HCT116 (cell line): ENCODE data around the gene PCDH10. TPM values are rescaled to one million over a fixed set of nuclear protein-coding genes. Genes with fewer than 3 reads are reported as not detected.

Experiments used
- ATAC-seq: fragments of 200-7000 bp; cut with Tn5 transposase; 2 replicates; pipeline ENCODE4 v1.9.1; 2020; ENCODE audit warnings: mild to moderate bottlenecking, moderate library complexity
- BruUV-seq: library from RNA; stranded (reverse); fragments of 400-500 nt; replicated peaks from 2 replicates; lab custom pipeline; 2021; lab: Mats Ljungman, UMichigan
- CTCF ChIA-PET: fragments of 300-600 bp; sonication (Branson Sonifier 250); formaldehyde crosslinking; loops from one replicate; lab custom pipeline; 2021; ENCODE audit warnings: antibody characterized with exemption; lab: Charles Lee
- POLR2A ChIA-PET: fragments of 300-600, 350-600 bp; sonication (Branson Sonifier 250); formaldehyde crosslinking; loops from one replicate; lab custom pipeline; 2021; ENCODE audit warnings: antibody characterized with exemption; lab: Charles Lee
- RAD21 ChIA-PET, 2 experiments: fragments of 300-600 bp; sonication (Branson Sonifier 250); formaldehyde crosslinking; loops; one replicate each; lab custom pipeline; 2023; ENCODE audit warnings: low total read pairs in 2 of 2; ENCODE audit not compliant: uncharacterized antibody in 2 of 2, unreplicated experiment in 2 of 2, low non-redundant PET in 1 of 2; lab: Charles Lee
- DNase-seq: peaks from one replicate; pipeline ENCODE4 v3.0.0-alpha.2; 2010; ENCODE audit warnings: low read depth, low spot score
- H2AFZ ChIP-seq: fragments of 200-600 bp; shearing (Covaris generic), sonication (generic); 2 replicates; pipeline ENCODE4 v1.6.1; 2017; ENCODE audit warnings: low read depth, mixed run types, mixed read lengths, antibody characterized with exemption, low read length; ENCODE audit not compliant: poor library complexity, severe bottlenecking
- H3K27ac ChIP-seq: 2 replicates; pipeline ENCODE4 v1.5.1; 2012; ENCODE audit warnings: low read depth, low read length
- H3K27me3 ChIP-seq: fragments of 200-600 bp; sonication (generic); 2 replicates; pipeline ENCODE4 v1.6.1; 2016; ENCODE audit warnings: mixed run types, low read length, mixed read lengths; ENCODE audit not compliant: insufficient read depth
- H3K36me3 ChIP-seq, 2 experiments: fragments of 200-500 bp in 1 of 2; fragments of 200-600 bp in 1 of 2; sonication (Bioruptor generic) in 1 of 2; sonication (generic) in 1 of 2; 2 replicates each; pipeline versions ENCODE4 v1.5.1 to v1.6.1; 2014 to 2016; ENCODE audit warnings: low read length in 2 of 2, inconsistent platforms in 1 of 2, mixed read lengths in 1 of 2, mixed run types in 1 of 2; ENCODE audit not compliant: insufficient read depth in 2 of 2, control insufficient read depth in 1 of 2
- H3K4me1 ChIP-seq, 2 experiments: fragments of 200-600 bp in 1 of 2; sonication (generic) in 1 of 2; 2 replicates each; pipeline versions ENCODE4 v1.5.1 to v1.6.1; 2012 to 2017; ENCODE audit warnings: low read length in 2 of 2, inconsistent platforms in 1 of 2, mild to moderate bottlenecking in 1 of 2, mixed read lengths in 1 of 2, mixed run types in 1 of 2, moderate library complexity in 1 of 2; ENCODE audit not compliant: insufficient read depth in 2 of 2, control insufficient read depth in 1 of 2
- H3K4me2 ChIP-seq: fragments of 200-600 bp; sonication (generic); 2 replicates; pipeline ENCODE4 v1.6.1; 2017; ENCODE audit warnings: mixed run types, low read length, mixed read lengths
- H3K4me3 ChIP-seq, 2 experiments: fragments of 200-600 bp in 1 of 2; sonication (generic) in 1 of 2; replicated peaks in 1 of 2; 2 replicates each; pipeline ENCODE4 v1.5.1; 2011 to 2016; ENCODE audit warnings: low read length in 2 of 2, control low read depth in 1 of 2, low read depth in 1 of 2, mild to moderate bottlenecking in 1 of 2, mixed read lengths in 1 of 2, mixed run types in 1 of 2
- H3K79me2 ChIP-seq: fragments of 200-600 bp; sonication (generic); 2 replicates; pipeline ENCODE4 v1.6.1; 2017; ENCODE audit warnings: mild to moderate bottlenecking, mixed run types, low read length, moderate library complexity, mixed read lengths; ENCODE audit not compliant: insufficient read depth
- H3K9ac ChIP-seq: fragments of 200-600 bp; sonication (generic); 2 replicates; pipeline ENCODE4 v1.6.1; 2016; ENCODE audit warnings: low read length, mixed read lengths
- H3K9me2 ChIP-seq: fragments of 200-600 bp; sonication (generic), shearing (Covaris generic); 2 replicates; pipeline ENCODE4 v1.6.1; 2017; ENCODE audit warnings: mixed run types, mild to moderate bottlenecking, moderate library complexity; ENCODE audit not compliant: insufficient read depth
- H3K9me3 ChIP-seq, 2 experiments: fragments of 200-500 bp in 1 of 2; fragments of 200-600 bp in 1 of 2; sonication (Bioruptor generic) in 1 of 2; sonication (generic) in 1 of 2; 2 replicates each; pipeline ENCODE4 v1.6.1; 2014 to 2017; ENCODE audit warnings: low read length in 2 of 2, mixed read lengths in 2 of 2, inconsistent platforms in 1 of 2, low read depth in 1 of 2, mild to moderate bottlenecking in 1 of 2, mixed run types in 1 of 2, moderate library complexity in 1 of 2; ENCODE audit not compliant: control insufficient read depth in 1 of 2, insufficient read depth in 1 of 2
- H4K20me1 ChIP-seq: fragments of 200-600 bp; sonication (generic), shearing (Covaris generic); 2 replicates; pipeline ENCODE4 v1.6.1; 2017; ENCODE audit warnings: mixed run types, mild to moderate bottlenecking, moderate library complexity; ENCODE audit not compliant: insufficient read depth
- EGR1 ChIP-seq: IDR thresholded peaks from 2 replicates; pipeline ENCODE4 v1.6.1; 2012; ENCODE audit warnings: low read depth
- ELF1 ChIP-seq: IDR thresholded peaks from 2 replicates; pipeline ENCODE4 v1.6.1; 2012; ENCODE audit warnings: low read depth, borderline replicate concordance
- EZH2phosphoT487 ChIP-seq: fragments of 200-600 bp; IDR thresholded peaks from 2 replicates; pipeline ENCODE4 v1.6.1; 2018; ENCODE audit warnings: antibody characterized with exemption, borderline replicate concordance
- POLR2A ChIP-seq: IDR thresholded peaks from 2 replicates; pipeline ENCODE4 v1.7.0; 2011; ENCODE audit warnings: borderline replicate concordance; ENCODE audit not compliant: insufficient read depth, insufficient read length; ENCODE audit errors: extremely low read depth
- POLR2AphosphoS5 ChIP-seq: IDR thresholded peaks from 2 replicates; pipeline ENCODE4 v1.6.1; 2011; ENCODE audit warnings: mild to moderate bottlenecking, low read depth, low read length, moderate library complexity
- RAD21 ChIP-seq: IDR thresholded peaks from 2 replicates; pipeline ENCODE4 v1.6.1; 2012; ENCODE audit warnings: low read depth, mild to moderate bottlenecking
- SP1 ChIP-seq: IDR thresholded peaks from 2 replicates; pipeline ENCODE4 v1.6.1; 2012; ENCODE audit warnings: low read depth
- SRF ChIP-seq: IDR thresholded peaks from 2 replicates; pipeline ENCODE4 v1.6.1; 2012; ENCODE audit warnings: low read depth
- ZFX ChIP-seq: fragments of 450-650 bp; IDR thresholded peaks from 2 replicates; pipeline ENCODE4 v1.6.1; 2017
- intact Hi-C: fragments of 100-400 bp; cut with micrococcal nuclease; formaldehyde crosslinking; loops from 2 replicates; pipeline ENCODE4 v1.10.0; 2022
- total RNA-seq: library from RNA; stranded (reverse); gene quantifications from one replicate; pipeline ENCODE4 v1.2.1, GENCODE V29; 2021; ENCODE audit not compliant: unreplicated experiment
- TF ChIP-seq, protein P1 (sequence below): IDR thresholded peaks from 2 replicates; pipeline ENCODE4 v1.6.1; 2012
- TF ChIP-seq, protein P2 (sequence below): IDR thresholded peaks from 2 replicates; pipeline ENCODE4 v1.6.1; 2012; ENCODE audit warnings: low read depth
- TF ChIP-seq, protein P3 (sequence below): IDR thresholded peaks from 2 replicates; pipeline ENCODE4 v1.6.1; 2011; ENCODE audit warnings: mild to moderate bottlenecking, low read length, moderate library complexity; ENCODE audit not compliant: insufficient replicate concordance; ENCODE audit errors: extremely low read depth
- TF ChIP-seq, protein P4 (sequence below): IDR thresholded peaks from 2 replicates; pipeline ENCODE4 v1.6.1; 2012

The PCDH10 gene
- total RNA-seq, 1 experiment from 2014 or later = not detected

DNA sequence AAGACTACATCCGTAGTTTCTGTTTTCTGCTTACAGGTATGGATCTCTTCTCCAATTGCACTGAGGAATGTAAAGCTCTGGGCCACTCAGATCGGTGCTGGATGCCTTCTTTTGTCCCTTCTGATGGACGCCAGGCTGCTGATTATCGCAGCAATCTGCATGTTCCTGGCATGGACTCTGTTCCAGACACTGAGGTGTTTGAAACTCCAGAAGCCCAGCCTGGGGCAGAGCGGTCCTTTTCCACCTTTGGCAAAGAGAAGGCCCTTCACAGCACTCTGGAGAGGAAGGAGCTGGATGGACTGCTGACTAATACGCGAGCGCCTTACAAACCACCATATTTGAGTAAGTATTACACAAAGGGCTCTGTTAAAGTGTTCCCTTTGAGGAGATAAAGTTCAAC, 13.8 kb downstream of the PCDH10 start:
- intact Hi-C loops = no loop called here
- RAD21 ChIA-PET = no interaction called here
- no peaks in the 10 kb centered on the region for H3K4me1 ChIP-seq
- no peaks in the 10 kb centered on the region for H3K79me2 ChIP-seq
- no peaks in the 10 kb centered on the region for H3K9me2 ChIP-seq
- ATAC-seq = no peak
- DNase-seq = no peak
- H3K4me3 ChIP-seq = no peak overlapping the region
- no peaks in the 10 kb centered on the region for H3K9me3 ChIP-seq
- no peaks in the 10 kb centered on the region for H4K20me1 ChIP-seq
- no peak overlapping the region for H2AFZ ChIP-seq
- no peaks in the 10 kb centered on the region for H3K27me3 ChIP-seq
- H3K36me3 ChIP-seq = no peaks in the 10 kb centered on the region
- BruUV-seq = no TSS peak
- POLR2A ChIA-PET = no interaction called here
- H3K27ac ChIP-seq = no peak overlapping the region
- H3K4me2 ChIP-seq = no peak overlapping the region
- CTCF ChIA-PET = interaction anchor here (1.4 kb wide), 1 partner anchor 8 kb away, joined by 3 read pairs; no protein-coding TSS in a partner anchor
- TF ChIP-seq SRF = no peak
- TF ChIP-seq, protein P1, sequence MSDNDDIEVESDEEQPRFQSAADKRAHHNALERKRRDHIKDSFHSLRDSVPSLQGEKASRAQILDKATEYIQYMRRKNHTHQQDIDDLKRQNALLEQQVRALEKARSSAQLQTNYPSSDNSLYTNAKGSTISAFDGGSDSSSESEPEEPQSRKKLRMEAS = no peak
- TF ChIP-seq RAD21 = no peak
- TF ChIP-seq ZFX = no peak
- TF ChIP-seq EZH2phosphoT487 = no peak
- no peak for TF ChIP-seq EGR1
- no peak for TF ChIP-seq ELF1
- TF ChIP-seq, protein P2, sequence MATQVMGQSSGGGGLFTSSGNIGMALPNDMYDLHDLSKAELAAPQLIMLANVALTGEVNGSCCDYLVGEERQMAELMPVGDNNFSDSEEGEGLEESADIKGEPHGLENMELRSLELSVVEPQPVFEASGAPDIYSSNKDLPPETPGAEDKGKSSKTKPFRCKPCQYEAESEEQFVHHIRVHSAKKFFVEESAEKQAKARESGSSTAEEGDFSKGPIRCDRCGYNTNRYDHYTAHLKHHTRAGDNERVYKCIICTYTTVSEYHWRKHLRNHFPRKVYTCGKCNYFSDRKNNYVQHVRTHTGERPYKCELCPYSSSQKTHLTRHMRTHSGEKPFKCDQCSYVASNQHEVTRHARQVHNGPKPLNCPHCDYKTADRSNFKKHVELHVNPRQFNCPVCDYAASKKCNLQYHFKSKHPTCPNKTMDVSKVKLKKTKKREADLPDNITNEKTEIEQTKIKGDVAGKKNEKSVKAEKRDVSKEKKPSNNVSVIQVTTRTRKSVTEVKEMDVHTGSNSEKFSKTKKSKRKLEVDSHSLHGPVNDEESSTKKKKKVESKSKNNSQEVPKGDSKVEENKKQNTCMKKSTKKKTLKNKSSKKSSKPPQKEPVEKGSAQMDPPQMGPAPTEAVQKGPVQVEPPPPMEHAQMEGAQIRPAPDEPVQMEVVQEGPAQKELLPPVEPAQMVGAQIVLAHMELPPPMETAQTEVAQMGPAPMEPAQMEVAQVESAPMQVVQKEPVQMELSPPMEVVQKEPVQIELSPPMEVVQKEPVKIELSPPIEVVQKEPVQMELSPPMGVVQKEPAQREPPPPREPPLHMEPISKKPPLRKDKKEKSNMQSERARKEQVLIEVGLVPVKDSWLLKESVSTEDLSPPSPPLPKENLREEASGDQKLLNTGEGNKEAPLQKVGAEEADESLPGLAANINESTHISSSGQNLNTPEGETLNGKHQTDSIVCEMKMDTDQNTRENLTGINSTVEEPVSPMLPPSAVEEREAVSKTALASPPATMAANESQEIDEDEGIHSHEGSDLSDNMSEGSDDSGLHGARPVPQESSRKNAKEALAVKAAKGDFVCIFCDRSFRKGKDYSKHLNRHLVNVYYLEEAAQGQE = no peak
- TF ChIP-seq, protein P3, sequence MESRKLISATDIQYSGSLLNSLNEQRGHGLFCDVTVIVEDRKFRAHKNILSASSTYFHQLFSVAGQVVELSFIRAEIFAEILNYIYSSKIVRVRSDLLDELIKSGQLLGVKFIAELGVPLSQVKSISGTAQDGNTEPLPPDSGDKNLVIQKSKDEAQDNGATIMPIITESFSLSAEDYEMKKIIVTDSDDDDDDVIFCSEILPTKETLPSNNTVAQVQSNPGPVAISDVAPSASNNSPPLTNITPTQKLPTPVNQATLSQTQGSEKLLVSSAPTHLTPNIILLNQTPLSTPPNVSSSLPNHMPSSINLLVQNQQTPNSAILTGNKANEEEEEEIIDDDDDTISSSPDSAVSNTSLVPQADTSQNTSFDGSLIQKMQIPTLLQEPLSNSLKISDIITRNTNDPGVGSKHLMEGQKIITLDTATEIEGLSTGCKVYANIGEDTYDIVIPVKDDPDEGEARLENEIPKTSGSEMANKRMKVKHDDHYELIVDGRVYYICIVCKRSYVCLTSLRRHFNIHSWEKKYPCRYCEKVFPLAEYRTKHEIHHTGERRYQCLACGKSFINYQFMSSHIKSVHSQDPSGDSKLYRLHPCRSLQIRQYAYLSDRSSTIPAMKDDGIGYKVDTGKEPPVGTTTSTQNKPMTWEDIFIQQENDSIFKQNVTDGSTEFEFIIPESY = no peak
- TF ChIP-seq POLR2A = no peak
- no peak for TF ChIP-seq POLR2AphosphoS5
- no peak for TF ChIP-seq SP1
- TF ChIP-seq, protein P4, sequence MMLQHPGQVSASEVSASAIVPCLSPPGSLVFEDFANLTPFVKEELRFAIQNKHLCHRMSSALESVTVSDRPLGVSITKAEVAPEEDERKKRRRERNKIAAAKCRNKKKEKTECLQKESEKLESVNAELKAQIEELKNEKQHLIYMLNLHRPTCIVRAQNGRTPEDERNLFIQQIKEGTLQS = no peak
- no peak overlapping the region for H3K9ac ChIP-seq
